ENCODE results near the gene KHDC1L.

- TF ChIP-seq CTCF (IDR thresholded peaks at IDR 0.05) (no peak), EZH2 (IDR thresholded peaks at IDR 0.05; ENCODE audit: borderline replicate concordance, insufficient read depth, low read depth, low read length, poor library complexity, severe bottlenecking) (no peak)
Observed at GRCh38 chr6:73233048-73233447, 7.8 kb upstream of the KHDC1L start.

All from B cell (primary cell).